PFSK-1 (cell line): ENCODE measurements around the gene YIPF5.

Experiments
- SIN3A ChIP-seq: IDR thresholded peaks from 2 replicates; pipeline ENCODE4 v1.6.1; 2012; ENCODE audit warnings: mild to moderate bottlenecking, low read length, moderate library complexity, borderline replicate concordance; ENCODE audit not compliant: insufficient read depth
- TAF1 ChIP-seq: IDR thresholded peaks from 2 replicates; pipeline ENCODE4 v1.6.1; 2012; ENCODE audit warnings: low read length, control low read depth, borderline replicate concordance; ENCODE audit not compliant: insufficient read depth

DNA sequence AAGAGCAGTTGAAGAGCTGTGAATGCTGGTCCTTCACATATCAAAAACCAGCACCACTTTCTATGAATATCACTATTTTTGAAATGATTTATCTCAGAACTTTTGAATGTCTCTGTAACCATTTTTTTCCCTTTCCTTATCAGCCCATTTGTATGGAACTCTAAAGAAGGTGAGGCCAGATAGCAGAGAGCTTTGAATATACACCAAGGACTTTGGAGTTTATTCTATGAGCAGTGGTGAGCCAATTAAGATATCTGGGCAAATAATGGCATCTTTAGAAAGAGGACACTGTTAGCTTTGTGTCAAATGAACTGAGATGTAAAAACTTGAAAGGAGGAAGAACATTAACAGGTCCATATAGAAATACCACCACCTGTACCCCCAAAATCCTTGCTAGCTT lies 22.2 kb upstream of the YIPF5 start:
- TF ChIP-seq TAF1 (no peak), SIN3A (no peak)
